Stimulated activated CD8-positive, alpha-beta memory T cell treated with anti-CD3 and anti-CD28 coated beads, Interleukin-15, amount 100 ng/mL, for 1 hour (primary cell): Measurements from ENCODE around the gene P2RX1.
"Not testable (repeated sequence)": the region's sequence is repeated elsewhere in the genome, so short reads cannot be mapped to it uniquely, and the experiment has no call there.

Source experiments
- DNase-seq: peaks from one replicate; pipeline ENCODE4 v3.0.0-alpha.2; 2020; ENCODE audit warnings: low read depth

P2RX1 gene

GRCh38 chr17:3857261-3858105 lies 58.8 kb downstream of the P2RX1 start:
- no peak for DNase-seq

- DNase-seq, result not testable (repeated sequence)
Observed at GRCh38 chr17:3854204-3854603, 62.1 kb downstream of the P2RX1 start.

DNA sequence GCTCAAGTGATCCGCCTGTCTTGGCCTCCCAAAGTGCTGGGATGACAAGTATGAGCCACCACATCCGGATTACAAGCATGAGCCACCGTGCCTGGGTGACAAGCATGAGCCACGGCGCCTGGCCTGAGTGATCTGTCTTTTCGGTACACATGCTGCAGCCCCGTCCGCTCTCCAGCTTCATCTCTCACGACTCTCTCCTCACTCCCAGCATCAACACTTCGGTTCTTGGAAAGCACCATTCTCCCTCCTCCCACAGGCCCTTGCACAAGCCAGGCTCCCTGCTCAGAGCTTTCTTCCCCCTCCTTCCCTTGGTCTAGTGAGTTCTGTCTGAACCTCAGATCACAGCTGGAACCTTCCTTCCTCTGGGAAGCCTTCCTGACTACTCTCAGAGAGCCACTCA lies 63.7 kb downstream of the P2RX1 start:
- no peak for DNase-seq

- DNase-seq, result no peak
Observed at GRCh38 chr17:3851461-3852100, 64.7 kb downstream of the P2RX1 start.

DNA sequence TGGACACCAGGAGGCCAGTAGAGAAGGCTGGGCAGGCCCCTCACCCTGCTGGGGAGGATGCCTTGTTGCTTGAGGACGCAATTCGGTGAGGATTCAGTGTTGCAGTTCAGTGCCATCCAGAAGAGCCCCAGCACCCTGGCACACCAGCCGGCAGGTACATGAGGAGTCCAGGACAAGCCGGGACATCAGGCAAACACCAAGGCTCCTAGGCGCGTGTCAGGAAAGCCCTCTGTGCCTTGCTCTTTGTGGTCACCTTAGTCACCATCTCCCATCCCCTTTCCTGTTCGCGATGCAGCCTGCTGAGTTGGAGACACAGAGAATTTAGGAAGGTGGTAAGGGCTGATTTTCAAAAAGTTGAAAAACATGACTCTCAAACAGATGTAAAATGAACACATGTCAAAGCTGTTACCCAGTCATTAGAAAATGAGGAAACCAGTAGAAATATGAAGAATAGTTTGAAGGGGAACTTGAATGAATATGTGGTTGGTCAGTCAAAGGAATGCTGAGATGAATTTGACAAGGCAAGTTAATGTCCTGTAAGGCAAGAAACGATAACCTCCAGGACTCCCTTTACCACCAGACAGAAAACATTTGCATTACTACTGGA lies 67.9 kb downstream of the P2RX1 start:
- DNase-seq, result no peak

- DNase-seq, result no peak
Observed at GRCh38 chr17:3847165-3847670, 69.0 kb downstream of the P2RX1 start.
